NCI-H460 (cell line): ENCODE results near the gene CCSER1. TPM values are rescaled to one million over a fixed set of nuclear protein-coding genes. Genes with fewer than 3 reads are reported as not detected.
"Not testable (repeated sequence)": the region's sequence is repeated elsewhere in the genome, so short reads cannot be mapped to it uniquely, and the experiment has no call there.

ENCODE experiments used
- DNase-seq: peaks from one replicate; pipeline ENCODE4 v3.0.0-alpha.2; 2016; ENCODE audit warnings: low read depth; ENCODE audit errors: extremely low read depth
- total RNA-seq: library from RNA; depleted of rRNA; stranded (reverse); fragments of >200 nt; shearing (Covaris generic); gene quantifications from 2 replicates; pipeline ENCODE4 v1.2.3, GENCODE V29; 2014

Gene CCSER1
- total RNA-seq, 1 experiment from 2014 or later, result 1.1 TPM

- no peak for DNase-seq
These were observed 869.6 kb downstream of the CCSER1 start for GRCh38 chr4:90996813-90997212.

GRCh38 chr4:91015861-91016260 lies 888.7 kb downstream of the CCSER1 start:
- no peak for DNase-seq

DNA sequence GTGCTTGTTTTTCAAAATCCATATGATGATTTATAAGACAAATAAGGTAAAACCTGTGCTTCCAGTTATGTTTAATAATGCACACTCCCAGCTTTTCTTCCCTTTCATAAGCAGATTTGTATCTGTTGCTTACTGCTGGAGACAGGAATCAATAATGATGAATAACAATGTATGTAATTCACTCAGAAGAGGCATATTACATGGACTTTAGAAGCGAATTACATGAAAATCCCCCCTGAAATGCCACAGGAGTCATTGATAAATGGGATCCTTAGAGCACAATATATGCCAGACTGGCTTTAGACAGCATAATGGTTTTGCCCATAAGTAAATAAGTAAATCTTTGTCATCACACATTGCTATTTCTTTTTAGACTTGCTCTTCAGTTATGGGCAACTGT lies 892.3 kb downstream of the CCSER1 start:
- DNase-seq, result no peak

GRCh38 chr4:91025241-91026148 lies 898.3 kb downstream of the CCSER1 start:
- DNase-seq, result no peak

- no peak for DNase-seq
These were observed 901.0 kb downstream of the CCSER1 start for GRCh38 chr4:91028228-91028627.

DNA sequence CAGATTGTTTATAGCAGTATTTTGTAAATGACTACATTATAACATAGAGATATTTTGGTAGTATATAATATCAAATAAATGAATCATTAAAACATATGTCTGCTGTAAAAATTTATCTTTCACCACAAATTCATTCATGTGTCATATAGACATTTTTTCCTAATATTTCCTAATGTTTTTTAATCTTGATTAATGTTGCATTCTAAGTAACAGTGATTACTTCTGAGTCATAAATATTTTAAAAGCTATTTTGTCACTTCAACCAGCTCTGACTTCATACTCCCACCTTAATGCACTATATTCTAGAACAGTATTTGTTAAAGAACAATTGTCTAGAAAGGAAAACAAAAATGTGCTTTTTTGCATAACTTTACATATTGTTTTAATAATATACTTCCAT lies 904.6 kb downstream of the CCSER1 start:
- DNase-seq, result no peak

DNA sequence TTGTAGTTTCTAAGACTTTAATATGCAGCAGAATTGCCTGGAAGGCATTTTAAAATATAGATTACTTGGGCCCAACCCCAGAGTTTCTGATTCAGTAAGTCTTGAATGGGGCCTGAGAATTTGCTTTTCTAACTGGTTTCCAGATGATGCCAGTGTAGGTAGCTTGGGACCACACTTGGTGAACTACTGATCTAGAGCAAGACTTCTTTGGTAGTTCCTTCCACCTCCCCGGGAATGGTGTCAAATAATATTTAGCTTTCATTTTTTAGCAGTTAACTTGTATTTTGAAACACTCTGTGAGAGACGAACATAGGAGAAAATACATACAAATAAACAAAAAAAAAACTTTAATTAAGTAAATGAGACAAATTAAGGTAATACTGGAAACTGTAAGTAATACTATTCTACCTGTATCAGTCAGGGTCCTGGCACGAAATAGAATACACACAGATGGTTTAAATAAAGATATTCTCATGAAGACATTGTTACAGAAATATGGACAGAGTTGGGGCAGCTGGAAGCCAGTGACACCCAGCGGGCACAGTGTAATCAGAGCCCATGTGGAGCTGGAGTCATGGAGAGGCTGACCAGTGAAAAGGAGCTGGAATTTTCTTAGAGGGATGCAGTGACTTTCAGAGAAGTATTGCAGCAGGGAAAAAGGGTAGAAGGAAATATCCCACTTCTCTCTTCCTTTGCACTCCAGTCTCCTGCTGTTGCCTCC lies 905.7 kb downstream of the CCSER1 start:
- DNase-seq, result no peak

DNA sequence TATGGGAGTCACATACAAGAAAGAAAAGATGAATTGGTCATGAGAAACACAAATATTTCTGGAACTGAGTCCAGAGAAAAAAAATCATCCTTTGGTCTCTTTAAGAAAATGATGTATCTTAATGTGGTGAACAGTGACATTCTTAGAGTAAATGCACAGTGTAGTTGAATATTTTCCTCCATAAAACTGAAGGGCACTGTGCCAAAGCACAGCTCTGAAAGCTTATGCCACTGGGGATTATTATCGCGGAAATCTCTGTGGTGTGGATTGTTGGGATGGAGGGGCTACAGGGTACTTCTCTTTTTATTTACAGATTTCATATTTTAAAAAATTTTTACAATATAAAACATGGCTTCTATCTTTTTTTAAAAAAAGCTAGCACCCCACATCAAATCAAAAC lies 908.1 kb downstream of the CCSER1 start:
- DNase-seq, result no peak

DNA sequence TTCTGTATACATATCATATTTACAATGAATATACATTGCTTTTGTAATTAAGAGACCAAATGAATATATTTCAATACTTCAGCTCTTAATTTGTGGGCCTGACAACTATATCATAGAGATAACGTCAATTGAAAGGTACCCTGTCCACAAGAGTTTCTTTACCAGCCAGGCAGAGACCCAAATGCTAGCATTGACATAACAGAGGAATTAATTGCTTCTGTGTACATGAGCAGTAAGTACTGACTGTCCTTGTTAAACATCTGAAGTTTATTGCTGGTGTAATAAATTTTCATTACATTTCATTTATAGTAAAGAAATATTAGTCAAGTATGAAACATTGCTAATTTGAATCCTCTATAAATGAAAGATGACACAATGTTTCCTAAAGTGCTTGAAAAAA lies 910.8 kb downstream of the CCSER1 start:
- DNase-seq, result no peak

- DNase-seq, result no peak
These were observed 930.7 kb downstream of the CCSER1 start for GRCh38 chr4:91057871-91058270.

- no peak for DNase-seq
These were observed 931.2 kb downstream of the CCSER1 start for GRCh38 chr4:91058345-91058744.

- no peak for DNase-seq
These were observed 937.1 kb downstream of the CCSER1 start for GRCh38 chr4:91064157-91064853.

DNA sequence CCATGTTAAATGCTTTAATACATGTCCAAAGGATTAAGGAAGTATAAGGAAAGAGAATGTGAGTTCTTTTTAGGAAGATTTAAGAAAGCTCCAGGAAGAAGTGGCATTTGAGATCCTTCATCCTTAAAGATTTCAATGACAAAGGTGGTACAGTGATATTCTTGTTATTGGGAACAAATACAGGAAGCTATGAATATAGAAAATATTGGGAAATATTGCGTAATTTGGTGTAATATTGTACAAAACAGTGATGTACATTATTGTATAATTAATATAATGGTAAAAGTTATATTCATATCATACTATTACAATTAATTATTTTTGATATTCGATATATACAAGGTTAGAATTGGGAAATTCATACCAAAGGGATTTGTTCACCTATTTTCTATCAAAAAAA lies 937.9 kb downstream of the CCSER1 start:
- no peak for DNase-seq

- no peak for DNase-seq
These were observed 943.5 kb downstream of the CCSER1 start for GRCh38 chr4:91070736-91071135.

- DNase-seq, result no peak
These were observed 949.0 kb downstream of the CCSER1 start for GRCh38 chr4:91076147-91076546.

DNA sequence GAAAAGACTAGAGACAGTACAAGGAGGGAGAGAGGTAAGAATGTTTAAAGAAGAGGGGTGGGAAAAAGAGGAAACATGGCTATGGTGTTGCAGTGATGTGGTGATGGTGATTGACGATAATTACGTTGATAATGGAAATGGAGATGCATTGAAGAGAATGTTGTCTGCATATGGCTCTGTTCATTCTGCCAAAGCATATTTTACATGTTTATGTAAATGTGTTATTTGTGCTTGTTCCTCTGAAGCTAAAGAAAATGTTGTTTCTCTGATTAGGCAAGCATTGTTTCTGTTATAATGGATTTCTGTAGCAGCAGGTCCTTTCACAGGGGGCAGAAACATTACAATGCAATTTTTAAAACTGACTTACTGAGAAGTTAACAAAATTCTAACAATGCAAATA lies 958.8 kb downstream of the CCSER1 start:
- no peak for DNase-seq

GRCh38 chr4:91087743-91088142 lies 960.5 kb downstream of the CCSER1 start:
- DNase-seq, result no peak

DNA sequence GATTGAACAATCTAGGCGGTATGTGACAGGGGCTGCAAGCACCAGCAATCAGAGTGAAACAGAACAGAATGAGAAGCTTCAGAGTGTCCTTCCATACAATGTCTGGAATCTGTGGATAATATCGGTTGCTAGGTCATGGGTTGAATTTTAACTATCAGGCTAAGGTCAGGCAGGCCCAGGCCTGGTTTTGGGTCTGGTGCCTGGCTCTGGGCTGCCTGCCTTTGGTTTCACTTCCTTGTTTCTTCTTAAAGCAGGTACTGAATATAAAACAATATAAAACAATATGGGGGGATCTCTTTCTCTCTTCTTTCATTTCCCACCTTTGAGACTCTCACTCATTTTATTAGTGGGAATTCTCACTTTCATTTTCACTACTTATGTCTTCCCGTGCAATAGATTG lies 962.0 kb downstream of the CCSER1 start:
- DNase-seq, result no peak

GRCh38 chr4:91092398-91092980 lies 965.3 kb downstream of the CCSER1 start:
- DNase-seq, result no peak

- DNase-seq, result not testable (repeated sequence)
These were observed 967.0 kb downstream of the CCSER1 start for GRCh38 chr4:91094220-91094619.

DNA sequence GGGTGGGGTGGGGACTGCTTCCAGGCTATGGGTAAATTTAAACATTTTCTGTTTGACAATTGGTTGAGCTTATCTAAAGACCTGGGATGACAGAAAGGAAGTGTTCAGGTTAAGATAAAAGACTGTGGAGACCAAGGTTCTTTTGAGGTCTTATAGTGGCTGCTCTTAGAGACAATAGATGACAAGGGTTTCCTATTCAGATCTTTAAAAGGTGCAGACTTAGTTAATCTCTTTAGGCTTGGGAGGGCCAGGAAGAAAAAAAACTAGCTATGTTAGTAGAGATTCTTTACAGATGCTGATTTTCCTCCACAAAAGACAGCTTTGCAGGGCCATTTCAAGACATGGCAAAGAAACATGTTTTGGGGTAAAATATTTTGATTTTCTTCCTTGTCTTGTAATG lies 972.5 kb downstream of the CCSER1 start:
- no peak for DNase-seq
